Endothelial cell of umbilical vein (primary cell): ENCODE data around the gene TFF3. TPM values are rescaled to one million over a fixed set of nuclear protein-coding genes. Genes with fewer than 3 reads are reported as not detected.

Source experiments
- BruUV-seq: library from RNA; stranded (reverse); fragments of 400-500 nt; replicated peaks from 2 replicates; lab custom pipeline; 2021; lab: Mats Ljungman, UMichigan
- CTCF ChIA-PET: fragments of 300-600, 350-600 bp; sonication (Branson Sonifier 250); formaldehyde crosslinking; loops from one replicate; lab custom pipeline; 2021; ENCODE audit warnings: antibody characterized with exemption, inconsistent platforms; lab: Charles Lee
- POLR2A ChIA-PET: fragments of 300-600, 350-600 bp; sonication (Branson Sonifier 250); formaldehyde crosslinking; loops from one replicate; lab custom pipeline; 2021; ENCODE audit warnings: antibody characterized with exemption, inconsistent platforms; lab: Charles Lee
- DNase-seq: peaks from one replicate; pipeline ENCODE4 v3.0.0-alpha.2; 2011; ENCODE audit warnings: low read depth, low spot score
- FAIRE-seq: peaks from 2 replicates; lab custom pipeline; 2011; peaks lifted over from hg19 to GRCh38; lab: Jason Lieb, UNC
- H2AFZ ChIP-seq: 2 replicates; pipeline ENCODE4 v1.6.0; 2012; ENCODE audit warnings: low read depth, low read length, control low read depth, inconsistent platforms
- H3K27ac ChIP-seq: 2 replicates; pipeline ENCODE4 v1.5.1; 2011; ENCODE audit warnings: low read depth, mild to moderate bottlenecking, control low read depth, low read length, moderate library complexity; ENCODE audit not compliant: insufficient read depth
- H3K27me3 ChIP-seq, 2 experiments: 2 replicates each; pipeline versions ENCODE4 v1.6.0 to v1.6.1; 2011; ENCODE audit warnings: low read length in 2 of 2, mixed read lengths in 1 of 2; ENCODE audit not compliant: control insufficient read depth in 2 of 2, insufficient read depth in 2 of 2
- H3K36me3 ChIP-seq, 2 experiments: 2 replicates in 1 of 2; 3 replicates in 1 of 2; pipeline ENCODE4 v1.5.1; 2011; ENCODE audit warnings: low read length in 2 of 2, mild to moderate bottlenecking in 1 of 2, moderate library complexity in 1 of 2; ENCODE audit not compliant: control insufficient read depth in 2 of 2, insufficient read depth in 2 of 2; ENCODE audit errors: extremely low read depth in 1 of 2
- H3K4me1 ChIP-seq: 3 replicates; pipeline ENCODE4 v1.5.1; 2011; ENCODE audit warnings: mild to moderate bottlenecking, low read length; ENCODE audit not compliant: control insufficient read depth, insufficient read depth; ENCODE audit errors: extremely low read depth
- H3K4me2 ChIP-seq: 2 replicates; pipeline ENCODE4 v1.6.1; 2011; ENCODE audit warnings: low read length, control low read depth, mixed read lengths; ENCODE audit not compliant: insufficient read depth
- H3K4me3 ChIP-seq, 3 experiments: fragments of 200-600 bp in 1 of 3; sonication (generic), shearing (Covaris generic) in 1 of 3; replicated peaks in 1 of 3; 2 replicates each; pipeline ENCODE4 v1.5.1; 2011 to 2016; ENCODE audit warnings: control low read depth in 3 of 3, low read length in 3 of 3, mild to moderate bottlenecking in 2 of 3, inconsistent platforms in 1 of 3, low read depth in 1 of 3, moderate library complexity in 1 of 3; ENCODE audit not compliant: insufficient read depth in 1 of 3
- H3K79me2 ChIP-seq: 2 replicates; pipeline ENCODE4 v1.6.0; 2012; ENCODE audit warnings: low read length, inconsistent platforms; ENCODE audit not compliant: control insufficient read depth, insufficient read depth
- H3K9ac ChIP-seq: replicated peaks from 2 replicates; pipeline ENCODE3; 2011; ENCODE audit warnings: low read length, control low read depth; ENCODE audit not compliant: insufficient read depth; ENCODE audit errors: extremely low read depth
- H3K9me1 ChIP-seq: replicated peaks from 3 replicates; pipeline ENCODE4 v1.6.0; 2011; ENCODE audit warnings: mild to moderate bottlenecking, low read length; ENCODE audit not compliant: control insufficient read depth, insufficient read depth; ENCODE audit errors: extremely low read depth
- H3K9me3 ChIP-seq: replicated peaks from 2 replicates; pipeline ENCODE4 v1.5.1; 2012; ENCODE audit warnings: low read length, inconsistent platforms; ENCODE audit not compliant: control insufficient read depth, insufficient read depth
- H4K20me1 ChIP-seq: replicated peaks from 2 replicates; pipeline ENCODE3; 2011; ENCODE audit warnings: mild to moderate bottlenecking, low read length; ENCODE audit not compliant: control insufficient read depth, insufficient read depth; ENCODE audit errors: extremely low read depth
- CTCF ChIP-seq, 2 donors: IDR thresholded peaks; 1 replicate in 1 of 2; 2 replicates in 1 of 2; pipeline ENCODE4 v1.5.1; 2011; ENCODE audit warnings: low read length in 2 of 2, mild to moderate bottlenecking in 2 of 2, moderate library complexity in 2 of 2, control low read depth in 1 of 2, inconsistent platforms in 1 of 2, low read depth in 1 of 2; ENCODE audit not compliant: insufficient read depth in 1 of 2; ENCODE audit errors: extremely low read depth in 1 of 2
- EZH2 ChIP-seq: IDR thresholded peaks from 2 replicates; pipeline ENCODE4 v1.6.1; 2012; ENCODE audit warnings: borderline replicate concordance, low read depth, mild to moderate bottlenecking, moderate library complexity, low read length, inconsistent platforms; ENCODE audit not compliant: severe bottlenecking
- FOS ChIP-seq: IDR thresholded peaks from 2 replicates; pipeline ENCODE4 v1.6.1; 2011; ENCODE audit warnings: mild to moderate bottlenecking, low read length, moderate library complexity, borderline replicate concordance; ENCODE audit not compliant: insufficient read depth
- GATA2 ChIP-seq: IDR thresholded peaks from 2 replicates; pipeline ENCODE4 v1.7.0; 2011; ENCODE audit warnings: low read depth, mild to moderate bottlenecking, moderate library complexity, mixed read lengths, low read length; ENCODE audit not compliant: insufficient read length, insufficient read depth
- JUN ChIP-seq: IDR thresholded peaks from 2 replicates; pipeline ENCODE4 v1.6.1; 2011; ENCODE audit warnings: borderline replicate concordance, low read depth; ENCODE audit not compliant: insufficient read length, insufficient read depth
- MAX ChIP-seq: IDR thresholded peaks from 2 replicates; pipeline ENCODE4 v1.6.1; 2011; ENCODE audit not compliant: insufficient read depth, insufficient read length
- MYC ChIP-seq: IDR thresholded peaks from one replicate; pipeline ENCODE4 v1.6.1; 2011; ENCODE audit warnings: mild to moderate bottlenecking, low read depth, low read length
- POLR2A ChIP-seq: IDR thresholded peaks from 2 replicates; pipeline ENCODE4 v1.6.1; 2012; ENCODE audit warnings: low read depth, mild to moderate bottlenecking, control low read depth, low read length
- POLR2AphosphoS5 ChIP-seq: IDR thresholded peaks from 2 replicates; pipeline ENCODE4 v1.6.1; 2012; ENCODE audit warnings: low read depth, mild to moderate bottlenecking, control low read depth, low read length, moderate library complexity; ENCODE audit not compliant: insufficient read depth
- dilution Hi-C: fragments of 300-500 bp; cut with MboI; formaldehyde crosslinking; loops from one replicate; pipeline ENCODE4 v1.15.0; 2019; ENCODE audit warnings: low sequenced_read_pairs; ENCODE audit not compliant: extremely low pct_ligation_motif_present
- intact Hi-C: fragments of 100-400 bp; cut with micrococcal nuclease; formaldehyde crosslinking; loops from one replicate; pipeline ENCODE4 v1.10.0; 2022
- polyA plus RNA-seq, 4 experiments: library from polyadenylated mRNA; depleted of rRNA in 3 of 4; stranded (reverse) in 3 of 4; unstranded in 1 of 4; fragments of >200 nt; gene quantifications; 2 replicates each; pipeline versions ENCODE4 v1.2.1 to v1.2.3, GENCODE V29; 2011 to 2012; ENCODE audit warnings: missing spikeins in 1 of 4
- total RNA-seq: library from RNA; stranded (reverse); gene quantifications from 2 replicates; pipeline ENCODE4 v1.2.3, GENCODE V29; 2021

Gene TFF3
- total and polyA plus RNA-seq, 2 donors (not counting 3 experiments of a cell fraction or from before 2014, with no cell fraction given): 0.93 to 1.8 TPM

GRCh38 chr21:42321231-42321630 lies 6.0 kb upstream of the TFF3 start:
- POLR2A ChIA-PET: no interaction called here
- Histone ChIP-seq H2AFZ (no peak overlapping the region), H3K9me1 (no peaks in the 10 kb centered on the region), H3K79me2 (no peaks in the 10 kb centered on the region), H3K9me3 (no peaks in the 10 kb centered on the region), H4K20me1 (no peaks in the 10 kb centered on the region), H3K4me3 (no peak overlapping the region), H3K4me2 (no peak overlapping the region), H3K27ac (no peak overlapping the region), H3K36me3 (no peaks in the 10 kb centered on the region), H3K4me1 (no peaks in the 10 kb centered on the region), H3K9ac (no peak overlapping the region), H3K27me3 (peaks cover 0 to 12% of the 10 kb centered on the region in 2 experiments)
- no TSS peak for BruUV-seq
- intact Hi-C loops: no loop called here
- no peak for TF ChIP-seq MYC
- no peak for TF ChIP-seq POLR2A
- DNase-seq (no peak), FAIRE-seq (no peak)
- dilution Hi-C loops: no loop called here
- CTCF ChIA-PET: no interaction called here

- no peak overlapping the region for H3K4me3 ChIP-seq
- FAIRE-seq (no peak), DNase-seq (no peak)
- no TSS peak for BruUV-seq
- dilution Hi-C loops: no loop called here
- H3K4me2 ChIP-seq: no peak overlapping the region
- H3K36me3 ChIP-seq: no peaks in the 10 kb centered on the region
- H3K9me3 ChIP-seq: no peaks in the 10 kb centered on the region
- H3K4me1 ChIP-seq: no peaks in the 10 kb centered on the region
- peaks cover 0 to 11% of the 10 kb centered on the region in 2 experiments for H3K27me3 ChIP-seq
- H3K27ac ChIP-seq: no peak overlapping the region
- TF ChIP-seq JUN (no peak), FOS (no peak), MYC (no peak), CTCF (IDR thresholded peaks at IDR 0.05; ENCODE audit: extremely low read depth in 1 of 2, insufficient read depth in 1 of 2, low read depth in 1 of 2, low read length in 2 of 2) (no peak), POLR2A (no peak), EZH2 (no peak), POLR2AphosphoS5 (no peak), GATA2 (no peak), MAX (no peak)
- ChIA-PET CTCF (no interaction called here), POLR2A (no interaction called here)
- H3K79me2 ChIP-seq: no peaks in the 10 kb centered on the region
- H2AFZ ChIP-seq: no peak overlapping the region
- no peaks in the 10 kb centered on the region for H4K20me1 ChIP-seq
- intact Hi-C loops: no loop called here
- H3K9me1 ChIP-seq: no peaks in the 10 kb centered on the region
- no peak overlapping the region for H3K9ac ChIP-seq
These were observed 5.6 kb upstream of the TFF3 start for GRCh38 chr21:42320791-42321190.
